ENCODE results near the gene UBE2I. TPM values are rescaled to one million over a fixed set of nuclear protein-coding genes. Genes with fewer than 3 reads are reported as not detected.
A peak's percentile ranks its signal among the peaks of the same experiment; 100 is the strongest.

UBE2I gene
- total RNA-seq, 1 donor from 2014 or later, result 256 TPM

DNA sequence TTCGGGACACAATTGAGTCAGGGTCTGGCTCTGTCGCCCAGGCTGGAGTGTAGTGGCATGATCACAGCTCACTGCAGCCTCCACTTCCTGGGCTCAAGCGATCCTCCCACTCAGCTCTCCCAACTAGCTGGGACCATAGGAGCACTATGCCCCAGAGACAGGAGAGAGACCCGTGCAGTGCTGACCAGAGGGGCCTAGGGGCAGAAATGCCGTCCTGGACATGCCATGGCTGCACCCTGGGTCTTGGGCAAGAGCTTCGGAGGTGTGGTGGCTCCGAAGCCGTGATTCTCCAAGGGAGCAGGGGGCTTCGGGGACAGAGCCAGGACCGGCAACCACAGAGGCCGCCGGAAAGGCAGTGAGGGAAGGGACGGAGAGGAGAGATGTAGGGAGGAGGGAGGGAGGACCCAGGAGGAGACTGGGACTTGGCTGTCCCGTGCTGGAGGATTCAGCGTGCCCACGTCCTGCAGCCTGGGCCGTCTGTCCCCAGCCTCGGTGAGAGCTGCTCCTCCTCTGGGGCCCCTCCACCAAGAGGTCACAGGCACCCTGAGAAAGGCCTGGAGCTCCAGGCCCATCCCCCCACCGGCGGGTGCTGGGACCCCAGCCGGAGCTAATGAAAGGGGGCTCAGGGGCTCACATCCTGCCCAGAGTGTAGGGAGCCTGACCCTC is 31.7 kb upstream of the UBE2I start:
- no peaks in the 10 kb centered on the region for H3K36me3 Mint-ChIP-seq (ENCODE audit: unreplicated experiment)
- no peak overlapping the region for H3K4me3 Mint-ChIP-seq (ENCODE audit: unreplicated experiment)
- no peak overlapping the region for H3K27ac Mint-ChIP-seq (ENCODE audit: unreplicated experiment)
- peaks cover 10% of the 10 kb centered on the region for H3K9me3 Mint-ChIP-seq (ENCODE audit: unreplicated experiment)
- H3K4me1 Mint-ChIP-seq (ENCODE audit: low read depth, unreplicated experiment), result peaks cover 5% of the 10 kb centered on the region
- H3K27me3 Mint-ChIP-seq (ENCODE audit: unreplicated experiment), result peaks cover 4% of the 10 kb centered on the region
- TF ChIP-seq CTCF (IDR thresholded peaks at IDR 0.05; ENCODE audit: partially characterized antibody, unreplicated experiment), result no peak
- DNase-seq, result no peak

- Mint-ChIP-seq H3K27me3 (ENCODE audit: unreplicated experiment) (peaks cover 2% of the 10 kb centered on the region), H3K4me1 (ENCODE audit: low read depth, unreplicated experiment) (peaks cover 5% of the 10 kb centered on the region), H3K36me3 (ENCODE audit: unreplicated experiment) (no peaks in the 10 kb centered on the region), H3K27ac (ENCODE audit: unreplicated experiment) (no peak overlapping the region), H3K9me3 (ENCODE audit: unreplicated experiment) (peaks cover 6% of the 10 kb centered on the region), H3K4me3 (ENCODE audit: unreplicated experiment) (no peak overlapping the region)
- DNase-seq, result peak; percentile 47
- no peak for TF ChIP-seq CTCF (IDR thresholded peaks at IDR 0.05; ENCODE audit: partially characterized antibody, unreplicated experiment)
Measured at GRCh38 chr16:1278477-1278876, 31.0 kb upstream of the UBE2I start.

DNA sequence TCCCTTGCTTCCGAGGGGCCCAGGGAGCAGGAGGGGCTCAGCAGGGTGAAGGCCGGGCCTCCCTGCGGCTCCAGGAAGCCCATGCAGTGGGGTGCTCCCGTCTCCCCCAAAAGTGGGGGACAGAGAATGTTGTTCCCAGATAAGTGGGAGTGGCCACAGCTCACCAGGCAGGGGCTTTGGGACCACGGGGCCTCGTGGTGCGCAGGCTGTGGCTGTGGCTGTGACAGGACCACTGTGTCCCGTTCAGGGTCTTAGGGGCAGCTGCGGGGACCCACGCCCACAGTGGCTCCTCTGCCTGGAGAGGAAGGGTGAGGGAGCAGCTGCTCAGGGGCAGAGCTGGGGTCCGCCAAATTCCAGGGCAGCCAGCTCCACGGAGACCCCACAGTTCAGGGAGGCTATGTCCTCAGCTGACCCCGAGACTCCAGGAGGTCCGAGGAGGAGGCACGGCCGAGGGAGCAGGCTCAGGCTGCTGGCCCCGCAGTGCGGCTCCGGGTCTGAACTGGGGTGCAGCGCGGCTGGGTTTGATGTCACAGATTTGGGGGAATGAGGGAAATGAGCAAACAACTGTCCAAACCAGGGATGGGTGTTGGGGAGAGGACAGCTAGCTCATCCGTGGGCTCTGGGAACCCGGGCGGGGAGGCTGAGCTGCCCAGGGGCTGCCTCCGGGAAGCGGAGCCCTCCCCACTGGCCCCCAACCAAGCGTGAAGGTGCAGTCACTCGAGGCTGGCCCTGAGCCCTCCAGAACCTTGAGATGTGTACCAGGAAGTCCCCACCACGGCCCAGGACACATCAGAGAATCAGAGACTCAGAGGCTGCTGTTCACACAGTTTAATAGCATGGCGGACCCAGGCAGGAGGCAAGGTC is 30.1 kb upstream of the UBE2I start:
- Mint-ChIP-seq H3K36me3 (ENCODE audit: unreplicated experiment) (no peaks in the 10 kb centered on the region), H3K9me3 (ENCODE audit: unreplicated experiment) (peaks cover 6% of the 10 kb centered on the region)
- no peak for TF ChIP-seq CTCF (IDR thresholded peaks at IDR 0.05; ENCODE audit: partially characterized antibody, unreplicated experiment)

GRCh38 chr16:1279945-1280589 is 29.4 kb upstream of the UBE2I start:
- no peak for TF ChIP-seq CTCF (IDR thresholded peaks at IDR 0.05; ENCODE audit: partially characterized antibody, unreplicated experiment)
- no peak for DNase-seq
- Mint-ChIP-seq H3K4me3 (ENCODE audit: unreplicated experiment) (no peak overlapping the region), H3K27ac (ENCODE audit: unreplicated experiment) (no peak overlapping the region), H3K9me3 (ENCODE audit: unreplicated experiment) (peaks cover 6% of the 10 kb centered on the region), H3K27me3 (ENCODE audit: unreplicated experiment) (peaks cover 4% of the 10 kb centered on the region), H3K36me3 (ENCODE audit: unreplicated experiment) (no peaks in the 10 kb centered on the region), H3K4me1 (ENCODE audit: low read depth, unreplicated experiment) (peaks cover 5% of the 10 kb centered on the region)

More for the DNA sequence above, 30.1 kb upstream of the UBE2I start:
- H3K4me3 Mint-ChIP-seq (ENCODE audit: unreplicated experiment), result no peak overlapping the region
- H3K27ac Mint-ChIP-seq (ENCODE audit: unreplicated experiment), result no peak overlapping the region
- DNase-seq, result no peak
- peaks cover 5% of the 10 kb centered on the region for H3K4me1 Mint-ChIP-seq (ENCODE audit: low read depth, unreplicated experiment)
- peaks cover 3% of the 10 kb centered on the region for H3K27me3 Mint-ChIP-seq (ENCODE audit: unreplicated experiment)
